Measurements from ENCODE around the gene PTPN23. TPM values are rescaled to one million over a fixed set of nuclear protein-coding genes. Genes with fewer than 3 reads are reported as not detected.
A peak's percentile ranks its signal among the peaks of the same experiment; 100 is the strongest.

The PTPN23 gene
- total RNA-seq, 2 donors from 2014 or later: 30.5 to 44.0 TPM

DNA sequence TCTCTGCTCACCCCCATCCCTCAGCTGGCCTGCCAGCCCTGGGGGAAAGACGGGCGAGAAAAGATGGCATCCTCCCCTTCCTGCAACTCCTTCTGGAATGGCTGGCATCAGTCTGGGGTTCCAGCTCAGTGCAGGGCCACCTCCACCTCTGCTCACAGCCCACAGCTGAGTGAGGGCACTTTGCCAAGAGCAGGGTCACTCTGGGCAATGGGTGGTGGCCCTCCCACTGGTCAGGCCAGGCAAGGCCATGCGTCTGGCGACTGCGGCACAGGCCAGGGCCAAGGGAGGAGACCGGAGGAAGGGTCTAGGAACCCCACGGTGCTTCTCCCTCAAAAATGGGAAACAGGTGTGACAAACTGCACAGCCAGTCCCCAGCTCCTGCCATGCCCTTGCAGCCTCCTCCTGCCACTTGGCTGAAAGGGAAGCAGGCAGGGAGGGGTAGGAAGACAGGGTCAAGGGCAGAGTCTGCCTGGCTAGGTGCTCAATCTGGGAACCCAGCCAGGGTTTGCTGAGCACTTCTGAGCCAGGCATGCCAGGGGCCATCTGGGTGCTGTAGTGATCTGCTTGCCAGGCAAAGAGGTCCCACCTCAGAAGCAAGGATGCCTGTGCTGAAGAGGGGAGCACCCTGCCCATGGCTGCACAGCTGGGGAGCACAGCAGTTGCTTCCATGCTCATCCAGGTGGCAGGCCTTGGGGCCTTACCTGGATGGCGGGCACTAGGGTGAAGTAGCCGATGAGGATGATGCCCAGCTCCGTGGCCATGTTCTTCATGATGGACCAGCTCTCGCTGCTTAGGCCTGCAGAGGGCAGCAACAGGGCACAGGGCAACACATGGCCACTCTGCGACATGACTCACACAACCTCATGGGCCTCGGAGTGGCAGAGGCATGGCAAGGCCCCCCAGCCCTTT lies 41.2 kb downstream of the PTPN23 start:
- peak; percentile 63 for DNase-seq
- Histone ChIP-seq H3K27me3 (no peaks in the 10 kb centered on the region), H3K9ac (ENCODE audit: low read depth in 2 of 2, low read length in 2 of 2) (peak overlapping the region; percentile 30 to 44), H3K27ac (peak overlapping the region; percentile 74), H3K4me1 (peaks cover 21% of the 10 kb centered on the region), H3K4me3 (no peak overlapping the region), H3K9me3 (no peaks in the 10 kb centered on the region), H3K36me3 (peaks cover 11% of the 10 kb centered on the region)
- intact Hi-C loops (cut with DNase I): loop anchor here (2.0 kb wide), 1 partner anchor 55 kb away; no protein-coding TSS in a partner anchor
- TF ChIP-seq, protein P1, sequence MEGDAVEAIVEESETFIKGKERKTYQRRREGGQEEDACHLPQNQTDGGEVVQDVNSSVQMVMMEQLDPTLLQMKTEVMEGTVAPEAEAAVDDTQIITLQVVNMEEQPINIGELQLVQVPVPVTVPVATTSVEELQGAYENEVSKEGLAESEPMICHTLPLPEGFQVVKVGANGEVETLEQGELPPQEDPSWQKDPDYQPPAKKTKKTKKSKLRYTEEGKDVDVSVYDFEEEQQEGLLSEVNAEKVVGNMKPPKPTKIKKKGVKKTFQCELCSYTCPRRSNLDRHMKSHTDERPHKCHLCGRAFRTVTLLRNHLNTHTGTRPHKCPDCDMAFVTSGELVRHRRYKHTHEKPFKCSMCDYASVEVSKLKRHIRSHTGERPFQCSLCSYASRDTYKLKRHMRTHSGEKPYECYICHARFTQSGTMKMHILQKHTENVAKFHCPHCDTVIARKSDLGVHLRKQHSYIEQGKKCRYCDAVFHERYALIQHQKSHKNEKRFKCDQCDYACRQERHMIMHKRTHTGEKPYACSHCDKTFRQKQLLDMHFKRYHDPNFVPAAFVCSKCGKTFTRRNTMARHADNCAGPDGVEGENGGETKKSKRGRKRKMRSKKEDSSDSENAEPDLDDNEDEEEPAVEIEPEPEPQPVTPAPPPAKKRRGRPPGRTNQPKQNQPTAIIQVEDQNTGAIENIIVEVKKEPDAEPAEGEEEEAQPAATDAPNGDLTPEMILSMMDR (IDR thresholded peaks at IDR 0.05): peak; percentile 31

DNA sequence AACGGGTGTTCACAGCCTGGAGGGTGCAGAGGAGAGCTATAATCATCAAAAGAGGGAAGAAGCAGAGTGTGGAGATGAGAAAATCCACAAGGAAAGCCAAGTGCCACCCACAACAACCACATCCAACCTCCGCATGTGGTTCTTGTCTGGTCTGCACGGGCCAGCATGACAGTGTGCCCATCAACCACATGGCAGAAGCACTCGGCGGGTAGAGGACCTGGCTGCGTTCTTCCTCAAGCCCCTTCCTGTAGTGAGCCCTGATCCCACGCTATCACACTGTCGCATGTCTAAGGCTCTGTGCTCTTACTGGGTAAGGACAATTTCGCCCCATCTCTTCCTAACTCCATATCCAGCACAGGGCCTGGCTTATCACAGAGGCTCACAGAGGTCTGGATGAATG lies 41.9 kb downstream of the PTPN23 start:
- TF ChIP-seq, protein P1 (IDR thresholded peaks at IDR 0.05): no peak
- Histone ChIP-seq H3K9ac (ENCODE audit: low read depth in 2 of 2, low read length in 2 of 2) (peak overlapping the region in 1 of 2 donors; percentile 4), H3K27me3 (no peaks in the 10 kb centered on the region), H3K4me3 (no peak overlapping the region), H3K27ac (no peak overlapping the region), H3K9me3 (no peaks in the 10 kb centered on the region), H3K4me1 (peaks cover 21% of the 10 kb centered on the region), H3K36me3 (peaks cover 11% of the 10 kb centered on the region)
- intact Hi-C loops (cut with DNase I): no loop called here
- DNase-seq: no peak

DNA sequence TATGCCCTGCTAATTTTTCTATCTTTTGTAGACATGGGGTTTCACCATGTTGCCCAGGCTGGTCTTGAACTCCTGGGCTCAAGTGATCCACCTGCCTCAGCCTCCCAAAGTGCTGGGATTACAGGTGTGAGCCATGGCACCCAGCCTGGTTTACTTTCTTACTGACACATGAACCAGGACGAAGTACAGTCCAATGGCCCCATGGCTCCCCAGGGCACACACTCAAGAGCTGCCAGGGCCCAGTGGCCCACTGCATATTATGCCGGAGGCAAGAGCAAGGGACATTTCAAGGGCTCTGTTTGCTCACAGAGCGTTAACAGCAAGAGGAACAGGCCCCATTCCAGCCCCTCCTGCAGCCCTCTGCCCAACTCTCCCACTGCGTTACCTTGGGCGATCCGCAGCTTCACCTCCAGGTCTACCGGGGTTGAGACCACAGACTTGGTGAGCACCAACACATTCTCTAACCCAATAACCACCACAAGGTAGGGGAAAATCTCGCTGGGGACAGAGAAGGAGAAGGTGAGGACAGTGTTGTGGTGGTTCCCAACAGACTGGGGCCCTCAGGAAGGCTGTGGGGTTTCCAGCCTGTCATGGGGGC lies 42.8 kb downstream of the PTPN23 start:
- TF ChIP-seq, protein P1 (IDR thresholded peaks at IDR 0.05): no peak
- peaks cover 21% of the 10 kb centered on the region for H3K4me1 ChIP-seq
- DNase-seq: no peak
- intact Hi-C loops (cut with DNase I): no loop called here
- H3K36me3 ChIP-seq: peaks cover 11% of the 10 kb centered on the region
- H3K9ac ChIP-seq (ENCODE audit: low read depth in 2 of 2, low read length in 2 of 2): no peak overlapping the region
- H3K9me3 ChIP-seq: no peaks in the 10 kb centered on the region
- H3K4me3 ChIP-seq: no peak overlapping the region
- no peaks in the 10 kb centered on the region for H3K27me3 ChIP-seq
- H3K27ac ChIP-seq: no peak overlapping the region

DNA sequence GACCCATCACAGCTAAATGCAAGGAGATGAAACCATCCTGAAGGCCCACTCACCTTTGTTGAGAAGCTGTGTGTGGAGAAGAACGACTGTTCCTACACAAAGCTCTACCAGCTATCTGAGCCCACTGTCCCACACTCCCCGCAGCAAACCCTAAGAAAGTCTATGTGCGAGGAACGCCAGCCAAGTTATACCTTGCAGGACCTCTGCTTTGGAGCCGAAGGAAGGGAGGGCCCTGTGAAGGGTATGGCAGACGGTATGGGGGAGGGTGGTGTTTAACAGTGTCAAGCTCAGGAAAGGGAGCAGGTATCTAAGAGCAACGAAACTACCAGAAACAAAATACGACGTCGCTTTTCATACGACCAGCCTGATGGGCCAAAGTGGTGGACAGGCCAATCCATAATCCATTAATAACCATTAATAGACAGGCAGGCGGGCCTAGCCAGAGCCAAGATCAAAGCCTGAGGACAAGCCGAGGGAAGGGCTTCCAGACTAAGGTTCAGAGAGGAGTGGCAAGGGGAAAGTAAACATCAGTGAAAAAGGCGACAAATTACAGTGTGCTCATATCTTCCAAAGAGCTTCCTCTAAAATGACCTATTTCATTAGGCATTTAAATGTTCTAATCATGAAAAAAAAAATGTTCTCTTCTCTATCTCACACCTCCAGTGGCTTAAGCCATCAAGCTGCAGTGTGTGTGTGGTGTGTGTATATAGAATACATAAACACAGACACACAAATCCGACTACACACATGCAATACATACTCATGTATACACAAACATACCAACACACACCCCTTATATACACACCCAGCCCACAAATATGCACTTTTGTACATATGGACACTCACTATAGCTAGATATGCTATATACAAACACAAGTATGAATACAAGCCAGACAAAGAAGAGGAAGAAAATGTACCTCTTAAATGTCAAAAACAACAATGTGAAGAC lies 43.9 kb downstream of the PTPN23 start:
- H3K9me3 ChIP-seq: no peaks in the 10 kb centered on the region
- H3K4me3 ChIP-seq: no peak overlapping the region
- H3K27me3 ChIP-seq: no peaks in the 10 kb centered on the region
- intact Hi-C loops (cut with DNase I): no loop called here
- peak overlapping the region in 1 of 2 donors; percentile 42 for H3K9ac ChIP-seq (ENCODE audit: low read depth in 2 of 2, low read length in 2 of 2)
- no peak for DNase-seq
- H3K27ac ChIP-seq: peak overlapping the region; percentile 54
- H3K4me1 ChIP-seq: peaks cover 21% of the 10 kb centered on the region
- peaks cover 7% of the 10 kb centered on the region for H3K36me3 ChIP-seq
- TF ChIP-seq, protein P1 (IDR thresholded peaks at IDR 0.05): no peak

DNA sequence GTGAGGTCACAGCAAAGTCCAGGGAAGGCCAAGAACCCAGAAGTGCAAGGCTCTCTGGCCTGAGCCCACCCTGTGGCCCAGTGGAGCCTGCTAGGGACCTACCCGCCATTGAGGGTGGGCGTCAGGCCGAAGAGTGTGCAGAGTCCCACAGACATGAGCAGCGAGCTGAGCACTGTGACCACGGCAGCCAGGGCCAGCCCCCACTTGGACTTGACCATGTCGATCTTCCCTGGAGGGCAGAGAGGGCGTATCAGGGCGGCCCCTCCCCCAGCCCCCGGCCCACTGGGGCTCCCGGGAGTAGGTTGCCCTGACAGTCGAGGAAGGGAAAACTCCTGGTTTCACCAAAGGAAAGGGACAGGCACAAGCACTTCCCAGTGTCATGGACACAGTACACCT lies 44.6 kb downstream of the PTPN23 start:
- DNase-seq: no peak
- Histone ChIP-seq H3K9ac (ENCODE audit: low read depth in 2 of 2, low read length in 2 of 2) (peak overlapping the region in 1 of 2 donors; percentile 42), H3K27ac (peak overlapping the region; percentile 54), H3K27me3 (no peaks in the 10 kb centered on the region), H3K36me3 (peaks cover 2% of the 10 kb centered on the region), H3K9me3 (no peaks in the 10 kb centered on the region), H3K4me3 (no peak overlapping the region), H3K4me1 (peaks cover 21% of the 10 kb centered on the region)
- TF ChIP-seq, protein P1 (IDR thresholded peaks at IDR 0.05): no peak
- intact Hi-C loops (cut with DNase I): no loop called here

Measured in colonic mucosa (tissue), 4 donors.